Progenitor cell of endocrine pancreas (in vitro differentiated cells): ENCODE measurements around the gene MYH14. TPM values are rescaled to one million over a fixed set of nuclear protein-coding genes. Genes with fewer than 3 reads are reported as not detected.

Source experiments
- DNase-seq: peaks from one replicate; pipeline ENCODE4 v3.0.0; 2021; ENCODE audit warnings: low spot score; ENCODE audit not compliant: unreplicated experiment
- H3K27ac Mint-ChIP-seq: 2 replicates; pipeline ENCODE4 v1.8.0; 2021; ENCODE audit warnings: mild to moderate bottlenecking, moderate library complexity, mixed read lengths
- H3K27me3 Mint-ChIP-seq: 2 replicates; pipeline ENCODE4 v1.8.0; 2021; ENCODE audit warnings: mixed read lengths
- H3K36me3 Mint-ChIP-seq: 2 replicates; pipeline ENCODE4 v1.8.0; 2022; ENCODE audit warnings: mixed read lengths; ENCODE audit not compliant: insufficient read depth
- H3K4me1 Mint-ChIP-seq: 2 replicates; pipeline ENCODE4 v1.8.0; 2021; ENCODE audit warnings: low read depth, mixed read lengths
- H3K4me3 Mint-ChIP-seq: 2 replicates; pipeline ENCODE4 v1.8.0; 2021; ENCODE audit warnings: low read depth, mild to moderate bottlenecking, moderate library complexity, mixed read lengths
- H3K9me3 Mint-ChIP-seq: 2 replicates; pipeline ENCODE4 v1.8.0; 2021; ENCODE audit warnings: low read depth, mixed read lengths
- CTCF ChIP-seq: fragments of 200-600 bp; sonication (generic); IDR thresholded peaks from one replicate; pipeline ENCODE4 v1.5.0; 2021; ENCODE audit warnings: antibody characterized with exemption, mild to moderate bottlenecking; ENCODE audit not compliant: unreplicated experiment
- total RNA-seq: library from RNA; stranded (reverse); gene quantifications from 2 replicates; pipeline ENCODE4 v1.2.1, GENCODE V29; 2021

MYH14 gene
- total RNA-seq, 1 donor from 2014 or later, result 65.9 TPM

- Mint-ChIP-seq H3K36me3 (peaks cover 21% of the 10 kb centered on the region), H3K4me1 (no peaks in the 10 kb centered on the region), H3K27ac (no peak overlapping the region), H3K27me3 (no peaks in the 10 kb centered on the region), H3K9me3 (no peaks in the 10 kb centered on the region), H3K4me3 (no peak overlapping the region)
- no peak for TF ChIP-seq CTCF
- DNase-seq, result no peak
Observed at GRCh38 chr19:50263176-50263575, 59.8 kb downstream of the MYH14 start.

DNA sequence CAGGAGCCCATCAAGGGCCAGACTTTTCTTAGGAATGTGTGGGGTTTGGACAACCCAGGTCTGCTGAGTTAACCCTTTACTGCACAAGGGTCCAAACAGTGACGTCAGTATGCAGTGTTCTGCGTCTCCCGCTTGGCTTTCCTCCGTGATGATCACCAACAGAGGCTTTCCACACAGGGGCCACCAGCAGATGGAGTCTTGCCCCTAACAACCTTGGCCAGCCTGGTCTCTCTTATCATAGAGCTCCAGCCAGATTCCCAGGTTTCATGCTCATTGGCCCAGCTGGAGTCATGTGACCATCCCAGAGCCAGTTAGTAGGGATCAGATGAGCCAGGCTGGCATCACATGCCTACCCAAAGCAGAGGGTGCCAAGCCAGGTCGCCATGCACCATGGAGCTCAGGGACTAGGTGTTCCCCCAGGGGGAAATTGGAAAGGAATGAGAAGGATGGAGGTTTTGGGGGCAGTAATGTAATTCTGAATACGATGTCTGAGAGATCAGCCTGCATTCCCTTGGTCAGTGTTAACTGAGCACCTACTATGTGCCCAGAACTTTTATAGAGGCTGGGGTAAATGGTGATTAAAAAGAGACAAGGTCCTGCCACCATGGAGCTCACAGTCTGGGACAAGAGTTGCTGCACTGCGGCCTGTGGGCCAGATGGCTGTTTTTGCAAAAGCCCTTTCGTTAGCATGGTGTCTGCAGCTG is 61.2 kb downstream of the MYH14 start:
- peaks cover 23% of the 10 kb centered on the region for H3K36me3 Mint-ChIP-seq
- H3K4me1 Mint-ChIP-seq, result no peaks in the 10 kb centered on the region
- TF ChIP-seq CTCF, result no peak
- no peak overlapping the region for H3K27ac Mint-ChIP-seq
- no peak overlapping the region for H3K4me3 Mint-ChIP-seq
- no peaks in the 10 kb centered on the region for H3K27me3 Mint-ChIP-seq
- no peaks in the 10 kb centered on the region for H3K9me3 Mint-ChIP-seq
- DNase-seq, result no peak

- no peak for DNase-seq
- no peak overlapping the region for H3K4me3 Mint-ChIP-seq
- no peaks in the 10 kb centered on the region for H3K27me3 Mint-ChIP-seq
- no peaks in the 10 kb centered on the region for H3K4me1 Mint-ChIP-seq
- H3K27ac Mint-ChIP-seq, result peak overlapping the region; percentile 30
- peaks cover 22% of the 10 kb centered on the region for H3K36me3 Mint-ChIP-seq
- H3K9me3 Mint-ChIP-seq, result no peaks in the 10 kb centered on the region
- no peak for TF ChIP-seq CTCF
Observed at GRCh38 chr19:50266041-50266440, 62.6 kb downstream of the MYH14 start.

- no peaks in the 10 kb centered on the region for H3K4me1 Mint-ChIP-seq
- H3K27ac Mint-ChIP-seq, result no peak overlapping the region
- no peaks in the 10 kb centered on the region for H3K27me3 Mint-ChIP-seq
- DNase-seq, result no peak
- H3K4me3 Mint-ChIP-seq, result no peak overlapping the region
- no peaks in the 10 kb centered on the region for H3K9me3 Mint-ChIP-seq
- TF ChIP-seq CTCF, result no peak
- H3K36me3 Mint-ChIP-seq, result peaks cover 24% of the 10 kb centered on the region
Observed at GRCh38 chr19:50266896-50267295, 63.5 kb downstream of the MYH14 start.

DNA sequence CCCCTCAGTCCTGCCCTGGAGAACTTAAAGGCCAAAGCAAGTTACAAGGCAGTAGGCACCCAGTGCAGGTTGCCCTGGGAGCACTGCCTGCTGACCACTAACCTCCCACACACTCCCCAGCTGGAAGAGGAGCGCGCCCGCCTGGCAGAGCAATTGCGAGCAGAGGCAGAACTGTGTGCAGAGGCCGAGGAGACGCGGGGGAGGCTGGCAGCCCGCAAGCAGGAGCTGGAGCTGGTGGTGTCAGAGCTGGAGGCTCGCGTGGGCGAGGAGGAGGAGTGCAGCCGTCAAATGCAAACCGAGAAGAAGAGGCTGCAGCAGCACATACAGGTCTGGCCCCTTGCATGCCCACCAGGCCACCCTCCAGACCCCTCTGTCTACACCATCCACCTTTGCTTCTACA is 64.6 kb downstream of the MYH14 start:
- no peaks in the 10 kb centered on the region for H3K9me3 Mint-ChIP-seq
- no peaks in the 10 kb centered on the region for H3K27me3 Mint-ChIP-seq
- no peaks in the 10 kb centered on the region for H3K4me1 Mint-ChIP-seq
- H3K4me3 Mint-ChIP-seq, result no peak overlapping the region
- no peak for DNase-seq
- no peak overlapping the region for H3K27ac Mint-ChIP-seq
- no peak for TF ChIP-seq CTCF
- peaks cover 23% of the 10 kb centered on the region for H3K36me3 Mint-ChIP-seq
